SU-DHL-6 (cell line): ENCODE results near the gene NRP2.

Experiments used
- H2AFZ ChIP-seq: fragments of 200-600 bp; sonication (generic); 2 replicates; pipeline ENCODE4 v1.6.1; 2014; ENCODE audit warnings: low read depth, mild to moderate bottlenecking, moderate library complexity, mixed read lengths, antibody characterized with exemption, low read length; ENCODE audit not compliant: severe bottlenecking
- H3F3A ChIP-seq: fragments of 200-600 bp; shearing (Covaris generic); 2 replicates; pipeline ENCODE4 v1.6.0; 2016; ENCODE audit warnings: antibody characterized with exemption, mild to moderate bottlenecking; ENCODE audit not compliant: insufficient read depth
- H3K27ac ChIP-seq: fragments of 200-600 bp; sonication (generic); 2 replicates; pipeline ENCODE4 v1.5.1; 2016; ENCODE audit warnings: low read depth, mild to moderate bottlenecking, low read length, moderate library complexity, mixed read lengths
- H3K27me3 ChIP-seq: fragments of 200-600 bp; sonication (generic), shearing (Covaris generic); 2 replicates; pipeline ENCODE4 v1.6.0; 2014; ENCODE audit warnings: mild to moderate bottlenecking, low read length
- H3K36me3 ChIP-seq: fragments of 200-600 bp; sonication (generic); 2 replicates; pipeline ENCODE4 v1.6.1; 2014; ENCODE audit warnings: mild to moderate bottlenecking, low read length, mixed read lengths
- H3K4me2 ChIP-seq: fragments of 300-600, 200-600 bp; shearing (Covaris generic), sonication (generic); 2 replicates; pipeline ENCODE4 v1.6.0; 2014; ENCODE audit warnings: low read length, low read depth, mild to moderate bottlenecking; ENCODE audit not compliant: poor library complexity, severe bottlenecking
- H3K4me3 ChIP-seq: fragments of 200-600 bp; sonication (generic); 2 replicates; pipeline ENCODE4 v1.5.1; 2014; ENCODE audit warnings: antibody characterized with exemption, low read length, mild to moderate bottlenecking, mixed read lengths; ENCODE audit not compliant: insufficient read depth, poor library complexity, severe bottlenecking
- H3K79me2 ChIP-seq: fragments of 200-600 bp; sonication (generic); 2 replicates; pipeline ENCODE4 v1.6.1; 2014; ENCODE audit warnings: mild to moderate bottlenecking, low read length, moderate library complexity; ENCODE audit not compliant: insufficient read depth
- H3K9ac ChIP-seq: fragments of 200-600 bp; sonication (generic); 2 replicates; pipeline ENCODE4 v1.7.0; 2014; ENCODE audit warnings: mild to moderate bottlenecking, low read length
- H3K9me2 ChIP-seq: fragments of 200-600 bp; sonication (generic); replicated peaks from 2 replicates; pipeline ENCODE4 v1.6.1; 2014; ENCODE audit warnings: low read length; ENCODE audit not compliant: insufficient read depth
- H3K9me3 ChIP-seq: fragments of 200-600 bp; sonication (generic); 2 replicates; pipeline ENCODE4 v1.6.1; 2014; ENCODE audit warnings: low read length, mixed read lengths; ENCODE audit not compliant: insufficient read depth
- H4K20me1 ChIP-seq: fragments of 200-600 bp; sonication (generic); 2 replicates; pipeline ENCODE4 v1.6.1; 2014; ENCODE audit warnings: low read depth, mild to moderate bottlenecking, antibody characterized with exemption, low read length, moderate library complexity, mixed read lengths
- CTCF ChIP-seq: fragments of 200-600 bp; sonication (generic); IDR thresholded peaks from one replicate; pipeline ENCODE4 v1.5.1; 2017; ENCODE audit warnings: antibody characterized with exemption, mild to moderate bottlenecking, low read length, moderate library complexity; ENCODE audit not compliant: insufficient read depth, poor library complexity, severe bottlenecking
- EZH2phosphoT487 ChIP-seq: fragments of 200-600 bp; sonication (generic), shearing (Covaris generic); conservative IDR thresholded peaks from 2 replicates; pipeline ENCODE4 v1.6.1; 2018; ENCODE audit warnings: mild to moderate bottlenecking, antibody characterized with exemption, low read length, moderate library complexity, mixed read lengths

Gene NRP2

GRCh38 chr2:205694256-205694655, 12.0 kb downstream of the NRP2 start:
- Histone ChIP-seq H2AFZ (no peak overlapping the region), H3K9me3 (no peaks in the 10 kb centered on the region), H4K20me1 (no peaks in the 10 kb centered on the region), H3K79me2 (no peaks in the 10 kb centered on the region), H3K27me3 (no peaks in the 10 kb centered on the region), H3K27ac (no peak overlapping the region), H3K4me3 (no peak overlapping the region), H3K4me2 (no peak overlapping the region), H3K9me2 (no peaks in the 10 kb centered on the region), H3F3A (no peaks in the 10 kb centered on the region), H3K9ac (no peak overlapping the region), H3K36me3 (no peaks in the 10 kb centered on the region)
- TF ChIP-seq EZH2phosphoT487 (no peak), CTCF (no peak)

- no peaks in the 10 kb centered on the region for H4K20me1 ChIP-seq
- TF ChIP-seq CTCF (no peak), EZH2phosphoT487 (no peak)
- no peaks in the 10 kb centered on the region for H3K9me2 ChIP-seq
- H3F3A ChIP-seq = no peaks in the 10 kb centered on the region
- H3K4me2 ChIP-seq = no peak overlapping the region
- H3K27me3 ChIP-seq = no peaks in the 10 kb centered on the region
- H3K79me2 ChIP-seq = no peaks in the 10 kb centered on the region
- H3K9me3 ChIP-seq = no peaks in the 10 kb centered on the region
- H3K9ac ChIP-seq = no peak overlapping the region
- no peak overlapping the region for H3K27ac ChIP-seq
- no peak overlapping the region for H2AFZ ChIP-seq
- H3K4me3 ChIP-seq = no peak overlapping the region
- no peaks in the 10 kb centered on the region for H3K36me3 ChIP-seq
Measured at GRCh38 chr2:205695460-205695991, 13.2 kb downstream of the NRP2 start.

GRCh38 chr2:205696331-205696926, 14.1 kb downstream of the NRP2 start:
- Histone ChIP-seq H2AFZ (no peak overlapping the region), H3K79me2 (no peaks in the 10 kb centered on the region), H3K9ac (no peak overlapping the region), H3K4me2 (no peak overlapping the region), H3K27ac (no peak overlapping the region), H3K36me3 (no peaks in the 10 kb centered on the region), H3F3A (no peaks in the 10 kb centered on the region), H3K27me3 (no peaks in the 10 kb centered on the region), H4K20me1 (no peaks in the 10 kb centered on the region), H3K4me3 (no peak overlapping the region), H3K9me3 (no peaks in the 10 kb centered on the region), H3K9me2 (no peaks in the 10 kb centered on the region)
- TF ChIP-seq EZH2phosphoT487 = no peak
- no peak for TF ChIP-seq CTCF
